ENCODE results near the gene SPON1.
A peak's percentile ranks its signal among the peaks of the same experiment; 100 is the strongest.

GRCh38 chr11:14308114-14308896, 345.8 kb downstream of the SPON1 start:
- peak; percentile 71 for TF ChIP-seq CTCF (IDR thresholded peaks at IDR 0.05; ENCODE audit: borderline replicate concordance, extremely low read depth, low read length, poor library complexity, severe bottlenecking)
- no peak for TF ChIP-seq EZH2 (IDR thresholded peaks at IDR 0.05; ENCODE audit: borderline replicate concordance, low read depth, low read length, severe bottlenecking)
